ENCODE measurements around the gene ZCCHC7.
"Not testable (repeated sequence)": the region's sequence is repeated elsewhere in the genome, so short reads cannot be mapped to it uniquely, and the experiment has no call there.

Gene ZCCHC7

GRCh38 chr9:37290366-37290939 lies 170.1 kb downstream of the ZCCHC7 start:
- Histone ChIP-seq H3K27ac (ENCODE audit: low read length) (peak overlapping the region; percentile 97), H3K27me3 (ENCODE audit: low read depth, low read length) (no peaks in the 10 kb centered on the region), H3K4me2 (ENCODE audit: low read length) (peak overlapping the region; percentile 79), H3K9me3 (ENCODE audit: insufficient read depth, low read length) (no peaks in the 10 kb centered on the region), H3K4me1 (ENCODE audit: low read length) (peaks cover 60% of the 10 kb centered on the region), H2AFZ (ENCODE audit: low read depth, low read length) (no peak overlapping the region), H3K79me2 (ENCODE audit: low read length) (peaks cover 39% of the 10 kb centered on the region), H4K20me1 (ENCODE audit: insufficient read depth, low read length) (no peaks in the 10 kb centered on the region), H3K4me3 (ENCODE audit: low read length) (peak overlapping the region; percentile 58), H3K36me3 (replicated peaks; ENCODE audit: low read depth, low read length) (no peaks in the 10 kb centered on the region), H3K9ac (ENCODE audit: low read length) (peak overlapping the region; percentile 60)
- no peak for TF ChIP-seq CTCF (IDR thresholded peaks at IDR 0.05; ENCODE audit: low read depth, low read length)
- TF ChIP-seq EZH2phosphoT487 (IDR thresholded peaks at IDR 0.05; ENCODE audit: low read depth): no peak

- peak overlapping the region; percentile 79 for H3K4me2 ChIP-seq (ENCODE audit: low read length)
- peaks cover 45% of the 10 kb centered on the region for H3K79me2 ChIP-seq (ENCODE audit: low read length)
These were observed 170.6 kb downstream of the ZCCHC7 start for GRCh38 chr9:37290940-37291485.

GRCh38 chr9:37291612-37292238 lies 171.4 kb downstream of the ZCCHC7 start:
- Histone ChIP-seq H3K4me1 (ENCODE audit: low read length) (peaks cover 73% of the 10 kb centered on the region), H3K9ac (ENCODE audit: low read length) (peak overlapping the region; percentile 60), H3K27ac (ENCODE audit: low read length) (peak overlapping the region; percentile 97), H3K4me3 (ENCODE audit: low read length) (peak overlapping the region; percentile 58), H3K79me2 (ENCODE audit: low read length) (peaks cover 52% of the 10 kb centered on the region), H3K4me2 (ENCODE audit: low read length) (peak overlapping the region; percentile 79)
- H3K27me3 ChIP-seq (ENCODE audit: low read depth, low read length); H4K20me1 ChIP-seq (ENCODE audit: insufficient read depth, low read length); H3K36me3 ChIP-seq (replicated peaks; ENCODE audit: low read depth, low read length); H3K9me3 ChIP-seq (ENCODE audit: insufficient read depth, low read length); H2AFZ ChIP-seq (ENCODE audit: low read depth, low read length): not testable (repeated sequence)

More at GRCh38 chr9:37290940-37291485, 170.6 kb downstream of the ZCCHC7 start:
- Histone ChIP-seq H2AFZ (ENCODE audit: low read depth, low read length) (no peak overlapping the region), H3K9me3 (ENCODE audit: insufficient read depth, low read length) (no peaks in the 10 kb centered on the region), H3K4me1 (ENCODE audit: low read length) (peaks cover 66% of the 10 kb centered on the region), H3K27me3 (ENCODE audit: low read depth, low read length) (no peaks in the 10 kb centered on the region), H3K27ac (ENCODE audit: low read length) (peak overlapping the region; percentile 97), H3K4me3 (ENCODE audit: low read length) (peak overlapping the region; percentile 58), H4K20me1 (ENCODE audit: insufficient read depth, low read length) (no peaks in the 10 kb centered on the region), H3K9ac (ENCODE audit: low read length) (peak overlapping the region; percentile 60), H3K36me3 (replicated peaks; ENCODE audit: low read depth, low read length) (no peaks in the 10 kb centered on the region)
- TF ChIP-seq CTCF (IDR thresholded peaks at IDR 0.05; ENCODE audit: low read depth, low read length) (no peak), EZH2phosphoT487 (IDR thresholded peaks at IDR 0.05; ENCODE audit: low read depth) (no peak)

GRCh38 chr9:37292896-37293295 lies 172.5 kb downstream of the ZCCHC7 start:
- Histone ChIP-seq H3K36me3 (replicated peaks; ENCODE audit: low read depth, low read length) (no peaks in the 10 kb centered on the region), H3K79me2 (ENCODE audit: low read length) (peaks cover 64% of the 10 kb centered on the region), H3K4me2 (ENCODE audit: low read length) (peak overlapping the region; percentile 59), H3K4me1 (ENCODE audit: low read length) (peaks cover 84% of the 10 kb centered on the region), H3K27me3 (ENCODE audit: low read depth, low read length) (no peaks in the 10 kb centered on the region), H3K9ac (ENCODE audit: low read length) (peak overlapping the region; percentile 71), H2AFZ (ENCODE audit: low read depth, low read length) (no peak overlapping the region), H3K4me3 (ENCODE audit: low read length) (peak overlapping the region; percentile 27), H3K27ac (ENCODE audit: low read length) (peak overlapping the region; percentile 97), H3K9me3 (ENCODE audit: insufficient read depth, low read length) (no peaks in the 10 kb centered on the region), H4K20me1 (ENCODE audit: insufficient read depth, low read length) (no peaks in the 10 kb centered on the region)
- no peak for TF ChIP-seq EZH2phosphoT487 (IDR thresholded peaks at IDR 0.05; ENCODE audit: low read depth)

All from OCI-LY3 (cell line).